T-helper 1 cell treated with Interleukin-12 subunit alpha and Interleukin-12 subunit beta and Interleukin-4 antibody, amounts not matched to agents 30 μg/mL and 1 μg/mL, for 36 hours (primary cell): Measurements from ENCODE around the gene KLF6.

Source experiments
- H3K27ac Mint-ChIP-seq: one replicate; pipeline ENCODE4 v1.8.0; 2021; ENCODE audit warnings: mild to moderate bottlenecking, mixed read lengths
- H3K27me3 Mint-ChIP-seq: one replicate; pipeline ENCODE4 v1.8.0; 2021; ENCODE audit warnings: low read depth, mixed read lengths
- H3K36me3 Mint-ChIP-seq: one replicate; pipeline ENCODE4 v1.8.0; 2021; ENCODE audit warnings: low read depth, mixed read lengths
- H3K4me1 Mint-ChIP-seq: one replicate; pipeline ENCODE4 v1.8.0; 2021; ENCODE audit warnings: low read depth, mixed read lengths
- H3K4me3 Mint-ChIP-seq: one replicate; pipeline ENCODE4 v1.8.0; 2021; ENCODE audit warnings: mild to moderate bottlenecking, moderate library complexity, mixed read lengths
- H3K9me3 Mint-ChIP-seq: one replicate; pipeline ENCODE4 v1.8.0; 2021; ENCODE audit warnings: mixed read lengths

The KLF6 gene

DNA sequence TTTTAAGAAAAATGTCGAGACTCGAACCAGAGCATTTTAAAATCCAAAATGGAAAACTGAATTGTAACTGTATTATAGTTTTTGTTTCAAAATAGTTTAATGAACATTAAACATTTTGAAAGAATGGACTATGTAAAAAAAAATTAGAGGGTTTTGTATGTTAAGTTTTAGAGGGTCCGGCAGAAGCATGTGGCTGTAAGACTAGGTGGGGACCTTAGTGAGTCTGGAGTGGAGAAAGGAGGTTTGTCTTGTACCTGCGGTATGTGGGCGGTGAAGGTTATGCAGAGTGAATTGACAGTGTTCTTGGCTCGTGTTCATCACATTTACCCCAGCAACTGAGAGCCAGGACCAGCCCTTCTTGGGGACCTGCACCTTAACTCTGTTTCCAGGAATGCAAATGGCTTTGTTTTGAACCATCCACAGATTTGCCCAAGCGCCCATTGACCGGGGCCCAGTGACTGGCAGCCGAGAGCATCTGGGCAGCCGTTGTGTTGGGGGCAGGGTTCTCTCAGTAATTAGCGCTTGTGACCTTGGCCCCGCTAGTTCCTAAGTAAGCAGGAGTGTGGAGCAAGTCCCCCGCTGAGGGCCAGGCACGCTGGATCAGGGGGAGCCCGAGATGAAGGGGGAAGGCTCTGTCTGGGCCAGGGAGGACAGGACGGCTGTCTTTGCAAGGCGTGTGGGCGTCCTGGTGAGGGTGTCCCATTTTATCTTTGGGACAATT is 1.4 kb upstream of the KLF6 start:
- Mint-ChIP-seq H3K4me3 (peak overlapping the region; percentile 98), H3K27me3 (no peaks in the 10 kb centered on the region), H3K27ac (peak overlapping the region; percentile 99), H3K4me1 (peaks cover 30% of the 10 kb centered on the region), H3K36me3 (peaks cover 39% of the 10 kb centered on the region), H3K9me3 (peaks cover 10% of the 10 kb centered on the region)

- Mint-ChIP-seq H3K27ac (peak overlapping the region; percentile 99), H3K4me3 (peak overlapping the region; percentile 98), H3K9me3 (peaks cover 7% of the 10 kb centered on the region), H3K36me3 (peaks cover 45% of the 10 kb centered on the region), H3K27me3 (no peaks in the 10 kb centered on the region), H3K4me1 (peaks cover 30% of the 10 kb centered on the region)
These were observed 852 bp upstream of the KLF6 start for GRCh38 chr10:3785851-3786271.

- H3K4me1 Mint-ChIP-seq, result peaks cover 35% of the 10 kb centered on the region
These were observed 342 bp upstream of the KLF6 start for GRCh38 chr10:3785251-3785850.

DNA sequence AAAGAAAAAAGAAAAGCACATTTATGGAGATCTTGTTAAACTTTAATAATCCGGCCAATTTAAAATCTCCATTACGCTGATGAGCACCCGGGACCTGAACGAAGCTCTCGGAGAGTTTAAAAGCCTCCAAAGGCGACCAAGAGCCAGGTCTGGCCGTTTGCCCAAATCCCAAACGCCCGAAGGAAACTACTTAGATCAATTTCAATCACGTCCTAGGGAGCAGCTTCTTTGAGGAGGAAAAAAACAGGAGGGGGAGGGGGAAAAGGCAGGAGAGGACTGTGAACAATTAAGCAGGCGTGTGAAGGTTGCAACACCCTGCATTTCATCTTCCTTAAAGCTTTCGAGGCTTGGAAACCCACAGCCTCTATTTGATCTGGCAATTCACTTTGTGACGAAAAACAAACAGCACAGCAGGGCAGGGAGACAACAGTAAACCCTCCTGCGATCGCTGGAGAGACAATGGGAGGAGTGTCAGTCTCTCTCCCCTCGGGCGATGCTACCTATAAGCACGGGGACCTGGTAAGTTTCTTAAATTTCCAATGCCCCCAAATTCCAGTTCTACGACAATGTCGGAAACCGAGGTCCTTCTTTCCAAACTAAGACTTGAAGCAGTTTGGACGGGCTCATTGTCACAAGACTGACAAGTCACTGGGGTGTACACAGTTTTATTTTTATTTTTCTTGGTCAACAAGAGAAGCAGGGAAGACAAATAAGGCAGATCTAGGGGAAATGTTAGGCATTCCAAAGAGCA is 1.2 kb downstream of the KLF6 start:
- no peaks in the 10 kb centered on the region for H3K27me3 Mint-ChIP-seq
- peak overlapping the region; percentile 99 for H3K27ac Mint-ChIP-seq
- peaks cover 59% of the 10 kb centered on the region for H3K36me3 Mint-ChIP-seq
- H3K4me3 Mint-ChIP-seq, result peak overlapping the region; percentile 98
- peaks cover 48% of the 10 kb centered on the region for H3K4me1 Mint-ChIP-seq
- no peaks in the 10 kb centered on the region for H3K9me3 Mint-ChIP-seq

More at GRCh38 chr10:3785251-3785850, 342 bp upstream of the KLF6 start:
- Mint-ChIP-seq H3K4me3 (peak overlapping the region; percentile 98), H3K27me3 (no peaks in the 10 kb centered on the region), H3K36me3 (peaks cover 50% of the 10 kb centered on the region), H3K27ac (peak overlapping the region; percentile 99), H3K9me3 (peaks cover 7% of the 10 kb centered on the region)

DNA sequence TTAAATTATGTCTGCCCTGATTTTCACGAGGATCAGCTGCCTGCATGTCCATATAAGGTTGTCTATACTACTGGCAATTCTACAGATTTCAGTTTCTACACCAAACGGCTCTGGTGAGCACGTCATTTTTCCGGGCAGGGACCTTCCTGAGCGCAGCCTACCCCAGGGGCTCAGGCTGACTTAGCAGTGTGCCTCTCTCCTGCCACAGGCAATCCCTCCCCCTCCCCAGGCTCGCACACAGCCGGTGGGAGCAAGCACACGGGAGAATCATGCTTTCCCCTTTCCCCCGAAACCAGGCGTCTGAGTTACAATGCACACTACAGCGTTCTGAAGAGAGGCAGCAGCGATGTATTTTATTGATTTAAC is 1.7 kb downstream of the KLF6 start:
- H3K27me3 Mint-ChIP-seq, result no peaks in the 10 kb centered on the region
- peaks cover 54% of the 10 kb centered on the region for H3K4me1 Mint-ChIP-seq
- H3K36me3 Mint-ChIP-seq, result peaks cover 61% of the 10 kb centered on the region
- H3K27ac Mint-ChIP-seq, result peak overlapping the region; percentile 99
- no peaks in the 10 kb centered on the region for H3K9me3 Mint-ChIP-seq
- H3K4me3 Mint-ChIP-seq, result peak overlapping the region; percentile 98

GRCh38 chr10:3782451-3783315 is 2.3 kb downstream of the KLF6 start:
- Mint-ChIP-seq H3K4me3 (peak overlapping the region; percentile 98), H3K27me3 (no peaks in the 10 kb centered on the region), H3K9me3 (no peaks in the 10 kb centered on the region), H3K36me3 (peaks cover 66% of the 10 kb centered on the region), H3K4me1 (peaks cover 60% of the 10 kb centered on the region), H3K27ac (peak overlapping the region; percentile 99)

- H3K4me1 Mint-ChIP-seq, result peaks cover 63% of the 10 kb centered on the region
- no peaks in the 10 kb centered on the region for H3K27me3 Mint-ChIP-seq
- no peaks in the 10 kb centered on the region for H3K9me3 Mint-ChIP-seq
- peaks cover 70% of the 10 kb centered on the region for H3K36me3 Mint-ChIP-seq
- H3K27ac Mint-ChIP-seq, result peak overlapping the region; percentile 99
- peak overlapping the region; percentile 98 for H3K4me3 Mint-ChIP-seq
These were observed 2.9 kb downstream of the KLF6 start for GRCh38 chr10:3782146-3782450.

GRCh38 chr10:3781468-3782145 is 3.4 kb downstream of the KLF6 start:
- peaks cover 66% of the 10 kb centered on the region for H3K4me1 Mint-ChIP-seq
- peak overlapping the region; percentile 99 for H3K27ac Mint-ChIP-seq
- H3K27me3 Mint-ChIP-seq, result no peaks in the 10 kb centered on the region
- H3K4me3 Mint-ChIP-seq, result peak overlapping the region; percentile 98
- no peaks in the 10 kb centered on the region for H3K9me3 Mint-ChIP-seq
- peaks cover 73% of the 10 kb centered on the region for H3K36me3 Mint-ChIP-seq

DNA sequence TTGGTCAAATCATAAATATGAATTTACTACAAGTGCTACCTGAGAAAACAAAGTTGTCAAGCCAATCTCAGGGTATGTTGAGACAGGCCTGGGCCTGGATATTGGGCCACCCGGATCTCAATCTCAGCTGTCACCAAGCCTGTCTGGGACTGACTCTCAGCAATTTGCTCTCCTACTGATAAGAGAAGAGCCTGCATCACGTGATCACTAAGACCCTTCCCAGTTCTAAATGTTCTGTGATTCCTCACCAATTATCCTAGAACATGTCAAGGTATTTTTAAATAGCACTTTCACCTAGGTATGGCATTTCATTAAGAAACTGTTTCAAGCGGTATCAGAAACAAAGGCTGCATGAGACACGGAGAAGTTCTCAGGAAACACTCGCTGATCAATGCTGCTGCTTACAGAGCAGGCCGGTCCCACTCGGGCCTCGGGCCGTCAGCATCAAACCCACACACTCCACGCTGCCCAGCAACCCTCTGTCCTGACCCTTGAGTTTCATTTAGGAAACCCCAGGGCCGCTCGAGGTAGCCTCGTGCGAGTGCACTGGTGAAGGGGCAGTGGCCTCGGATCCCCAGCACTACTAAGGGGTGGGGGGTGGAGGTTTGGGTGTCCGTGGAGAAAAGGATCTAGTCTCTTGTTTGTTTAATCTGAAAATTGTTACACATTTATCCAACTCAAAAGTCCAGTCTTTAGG is 4.1 kb downstream of the KLF6 start:
- H3K36me3 Mint-ChIP-seq, result peaks cover 78% of the 10 kb centered on the region

DNA sequence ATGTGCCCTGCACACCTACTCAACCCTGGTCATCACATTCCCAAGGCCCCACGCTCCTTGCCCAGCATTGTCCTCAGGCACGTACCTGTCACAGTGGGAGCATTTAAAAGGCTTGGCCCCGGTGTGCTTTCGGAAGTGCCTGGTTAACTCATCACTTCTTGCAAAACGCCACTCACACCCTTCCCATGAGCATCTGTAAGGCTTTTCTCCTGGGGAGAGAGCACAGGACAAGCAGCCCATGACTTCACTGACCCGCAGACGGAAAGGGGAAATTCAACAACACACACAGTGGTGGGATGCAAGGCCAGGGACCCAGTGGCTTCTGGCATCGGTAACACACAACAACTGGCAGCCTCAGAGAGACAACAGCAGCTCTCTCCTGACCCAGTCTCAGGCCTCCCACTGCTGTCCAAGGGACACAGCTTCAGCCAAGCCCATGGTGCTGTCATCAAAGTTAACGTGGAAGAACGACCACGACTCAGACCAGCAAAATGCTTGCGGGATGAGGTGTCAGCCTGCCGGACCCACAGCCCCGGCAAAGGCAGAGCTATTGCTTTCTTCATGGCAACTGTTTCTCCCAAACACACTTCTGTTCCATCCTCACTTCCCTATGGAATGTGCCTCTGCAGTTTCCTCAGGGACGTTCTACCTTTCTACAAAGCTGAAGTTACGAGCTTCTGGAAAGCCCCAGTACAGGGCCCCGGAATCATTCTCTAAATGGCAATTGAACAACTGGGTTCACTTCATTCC is 4.8 kb downstream of the KLF6 start:
- Mint-ChIP-seq H3K27me3 (no peaks in the 10 kb centered on the region), H3K4me3 (peak overlapping the region; percentile 98), H3K36me3 (peaks cover 85% of the 10 kb centered on the region), H3K9me3 (no peaks in the 10 kb centered on the region), H3K27ac (peak overlapping the region; percentile 88), H3K4me1 (peaks cover 68% of the 10 kb centered on the region)

More for the DNA sequence above, 4.1 kb downstream of the KLF6 start:
- Mint-ChIP-seq H3K27ac (peak overlapping the region; percentile 99), H3K27me3 (no peaks in the 10 kb centered on the region), H3K4me3 (peak overlapping the region; percentile 98), H3K9me3 (no peaks in the 10 kb centered on the region), H3K4me1 (peaks cover 63% of the 10 kb centered on the region)

DNA sequence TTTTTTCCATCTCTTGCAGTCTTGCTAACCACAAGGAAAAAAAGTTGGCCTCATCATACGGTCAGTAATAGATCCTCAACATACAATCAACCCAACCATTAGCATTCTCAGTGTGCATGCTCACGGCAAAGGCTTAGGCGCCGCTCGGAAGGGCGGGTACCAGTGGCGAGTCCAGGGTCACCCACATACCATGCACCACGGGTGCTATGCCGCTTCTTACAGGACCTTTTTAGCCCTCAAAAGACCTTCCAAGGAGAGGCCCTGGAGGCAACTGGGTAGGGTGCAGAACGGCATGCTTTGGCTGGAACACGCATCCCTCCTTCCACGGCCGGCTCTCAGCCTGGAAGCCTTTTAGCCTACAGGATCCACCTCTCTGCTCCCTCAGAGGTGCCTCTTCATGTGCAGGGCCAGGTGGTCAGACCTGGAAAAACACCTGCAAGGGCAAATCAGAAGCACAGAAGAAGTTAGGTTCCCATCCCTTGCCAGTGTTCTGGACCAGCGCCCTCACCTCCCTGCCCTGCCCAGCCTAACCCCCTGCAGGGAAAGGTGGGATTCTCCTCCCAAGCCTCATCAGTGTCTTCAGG is 5.8 kb downstream of the KLF6 start:
- Mint-ChIP-seq H3K4me3 (peak overlapping the region; percentile 98), H3K9me3 (no peaks in the 10 kb centered on the region), H3K36me3 (peaks cover 88% of the 10 kb centered on the region), H3K27ac (peak overlapping the region; percentile 79), H3K4me1 (peaks cover 71% of the 10 kb centered on the region), H3K27me3 (no peaks in the 10 kb centered on the region)

GRCh38 chr10:3778692-3779157 is 6.3 kb downstream of the KLF6 start:
- Mint-ChIP-seq H3K4me3 (peak overlapping the region; percentile 63), H3K27ac (peak overlapping the region; percentile 79), H3K9me3 (no peaks in the 10 kb centered on the region), H3K4me1 (peaks cover 73% of the 10 kb centered on the region), H3K36me3 (peaks cover 88% of the 10 kb centered on the region), H3K27me3 (no peaks in the 10 kb centered on the region)
